GM18511 (cell line): ENCODE data around the gene NMNAT2.
"Not testable (repeated sequence)": the region's sequence is repeated elsewhere in the genome, so short reads cannot be mapped to it uniquely, and the experiment has no call there.

Experiments used
- ATAC-seq: cut with Tn5 transposase; IDR thresholded peaks from one replicate; pipeline ENCODE4 v1.9.1; 2021; ENCODE audit warnings: mild to moderate bottlenecking, moderate library complexity; ENCODE audit not compliant: unreplicated experiment

The NMNAT2 gene

DNA sequence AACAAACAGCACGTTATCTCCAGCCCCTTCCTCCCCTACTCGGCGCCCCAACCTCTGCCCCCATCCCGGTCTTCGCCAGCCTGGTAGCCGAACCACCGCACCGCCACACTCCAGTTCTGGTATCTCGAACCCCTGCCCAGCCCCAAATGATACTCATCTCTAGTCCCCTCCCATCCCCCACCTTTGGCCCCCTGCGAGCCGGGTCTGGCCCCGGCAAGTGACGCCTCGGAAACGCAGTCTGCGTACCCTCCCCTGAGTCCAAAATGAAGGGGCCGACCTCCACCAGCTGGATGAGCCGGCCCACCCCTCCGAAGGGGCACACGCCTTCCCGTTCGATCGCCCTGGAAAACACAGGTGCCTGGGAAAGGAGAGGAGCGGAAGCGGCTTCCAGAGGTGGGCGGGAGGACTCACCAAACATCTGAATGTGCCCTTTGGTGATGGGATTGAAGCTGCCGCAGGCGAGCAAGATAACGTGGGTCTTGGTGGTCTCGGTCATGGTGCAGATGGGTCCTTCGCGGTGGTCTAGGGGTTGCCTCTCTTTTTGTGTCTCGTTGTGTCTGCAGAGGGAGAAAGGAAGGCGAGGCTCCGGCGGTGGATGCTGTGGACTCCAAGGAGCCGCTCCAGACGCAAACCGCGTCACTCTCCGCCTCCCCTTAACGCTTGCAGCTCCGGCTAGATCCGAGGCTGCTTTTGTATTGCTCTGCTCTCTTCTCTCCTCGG, at the start of gene NMNAT2:
Gene NMNAT2, minus strand, starts transcription at position 609 of the 720 bp plus-strand sequence. Its CDS starts 113 bp downstream, at position 496.
- ATAC-seq = no peak

DNA sequence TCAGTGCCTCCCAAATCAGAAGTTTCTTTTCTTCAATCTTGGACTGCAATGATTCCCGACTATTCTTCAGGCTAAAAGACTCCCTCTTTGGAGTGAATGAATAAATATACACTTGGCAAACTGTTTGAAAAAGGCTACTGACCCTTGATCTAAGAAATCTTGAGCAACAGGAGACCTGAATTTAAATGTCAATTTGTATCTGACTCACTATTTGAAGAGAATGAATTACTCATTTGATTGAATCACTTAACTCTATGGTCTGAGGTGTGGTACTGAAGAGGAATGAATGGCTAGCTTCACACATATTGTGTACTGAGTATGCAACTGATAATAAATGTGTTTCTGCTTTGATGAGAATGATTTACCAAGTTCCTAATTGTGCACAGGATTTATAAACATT, 49.5 kb upstream of the NMNAT2 start:
- ATAC-seq = no peak

GRCh38 chr1:183466781-183467180, 48.6 kb upstream of the NMNAT2 start:
- ATAC-seq = no peak

- ATAC-seq = no peak
These were observed 45.4 kb upstream of the NMNAT2 start for GRCh38 chr1:183463566-183463965.

DNA sequence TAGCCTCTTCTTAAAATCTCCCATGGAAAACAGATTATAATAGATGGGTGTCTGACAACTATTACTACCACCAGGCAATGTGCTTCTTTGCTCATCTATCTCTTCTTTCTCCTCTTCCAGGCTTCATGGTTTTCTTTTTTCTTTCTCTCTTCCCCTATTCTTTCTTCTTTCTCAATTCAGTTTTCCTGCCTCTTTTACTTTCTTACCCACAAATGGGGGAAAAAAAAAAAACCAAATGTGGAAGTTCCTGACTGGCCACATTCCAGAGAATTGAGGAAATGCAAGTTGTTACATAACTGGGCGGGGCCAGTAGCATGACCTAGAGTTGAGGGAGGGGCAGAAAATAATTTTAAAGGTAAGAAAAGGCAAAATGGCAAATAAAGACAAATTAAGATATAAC, 43.2 kb upstream of the NMNAT2 start:
- no peak for ATAC-seq

DNA sequence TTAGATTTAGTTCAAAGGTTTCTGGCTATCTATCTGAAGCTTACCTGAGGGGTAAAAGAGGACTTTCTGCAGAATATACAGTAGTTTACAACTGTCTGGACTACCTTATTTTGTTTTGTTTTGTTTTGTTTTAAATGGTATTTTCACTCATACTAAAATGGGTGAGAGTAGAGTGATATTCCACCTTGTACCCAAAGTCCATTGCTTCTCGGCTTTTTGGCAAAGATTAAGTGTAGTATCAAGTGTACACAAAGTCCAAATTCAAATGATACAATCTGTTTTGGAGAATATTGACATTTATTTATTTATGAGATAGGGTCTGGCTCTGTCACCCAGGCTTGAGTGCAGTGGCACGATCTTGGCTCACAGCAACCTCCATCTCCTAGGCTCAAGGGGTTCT, 42.4 kb upstream of the NMNAT2 start:
- ATAC-seq = no peak

GRCh38 chr1:183457449-183457848, 39.3 kb upstream of the NMNAT2 start:
- no peak for ATAC-seq

GRCh38 chr1:183456826-183457225, 38.6 kb upstream of the NMNAT2 start:
- no peak for ATAC-seq

- ATAC-seq = no peak
These were observed 36.2 kb upstream of the NMNAT2 start for GRCh38 chr1:183454377-183454776.

GRCh38 chr1:183450093-183450492, 31.9 kb upstream of the NMNAT2 start:
- no peak for ATAC-seq

DNA sequence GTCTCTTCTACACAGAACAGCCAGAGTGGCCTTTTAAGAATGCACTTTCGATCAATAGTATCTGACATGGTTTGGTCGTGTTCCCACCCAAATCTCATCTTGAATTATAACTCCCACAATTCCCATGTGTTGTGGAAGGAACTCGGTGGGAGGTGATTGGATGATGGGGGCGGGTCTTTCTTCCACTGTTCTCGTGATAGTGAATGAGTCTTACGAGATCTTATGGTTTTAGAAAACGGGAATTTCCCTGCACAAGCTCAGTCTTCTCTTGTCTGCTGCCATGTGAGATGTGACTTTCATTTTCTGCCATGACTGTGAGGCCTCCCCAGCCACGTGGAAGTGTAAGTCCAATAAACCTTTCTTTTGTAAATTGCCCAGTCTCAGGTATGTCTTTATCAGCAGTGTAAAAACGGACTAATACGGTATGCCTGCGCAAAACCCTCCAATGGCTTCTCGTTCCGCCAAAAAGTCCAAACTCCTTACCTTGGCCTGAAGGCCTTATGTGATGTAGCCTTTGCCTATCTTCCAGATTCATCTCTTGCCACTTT, 31.1 kb upstream of the NMNAT2 start:
- ATAC-seq = no peak

DNA sequence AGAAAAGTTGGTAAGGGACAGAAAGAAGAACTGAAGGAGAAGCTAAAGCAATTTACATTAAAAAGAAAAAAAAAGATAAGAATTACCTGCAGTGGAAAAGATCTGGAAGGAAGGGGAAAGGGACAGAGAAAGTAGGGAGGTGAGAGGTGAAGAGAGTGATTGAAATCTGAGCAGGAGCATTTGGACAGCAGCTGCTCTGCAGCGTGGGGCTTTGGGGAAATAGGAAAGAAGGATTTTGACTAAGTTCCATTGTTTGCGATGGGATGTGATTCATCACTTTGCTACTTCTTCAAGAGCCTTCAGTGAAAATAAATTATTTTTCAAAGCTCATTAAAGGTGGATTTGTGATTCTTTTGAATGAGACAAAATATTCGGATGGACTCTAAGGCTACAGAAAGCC, 26.1 kb upstream of the NMNAT2 start:
- no peak for ATAC-seq

DNA sequence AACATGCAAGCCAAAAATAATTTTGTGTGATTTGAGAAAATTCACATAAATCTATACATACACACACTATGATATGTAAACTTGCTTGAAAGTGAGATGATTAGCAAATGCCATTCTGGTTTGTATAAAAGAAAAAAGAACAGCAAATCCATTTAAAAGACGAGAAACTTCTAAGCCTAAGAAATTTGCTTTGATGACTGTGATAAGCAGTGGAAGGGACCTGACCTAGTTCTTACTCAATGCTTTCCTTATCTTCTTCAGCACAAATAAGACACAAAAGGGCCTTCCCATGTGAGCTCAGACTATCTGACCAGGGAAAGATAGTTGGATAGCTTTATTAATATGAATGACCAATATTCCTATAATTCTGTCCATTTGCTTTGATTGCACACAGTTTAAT, 25.3 kb upstream of the NMNAT2 start:
- ATAC-seq = no peak

- ATAC-seq = no peak
These were observed 24.8 kb upstream of the NMNAT2 start for GRCh38 chr1:183443011-183443410.

GRCh38 chr1:183438060-183438459, 19.9 kb upstream of the NMNAT2 start:
- ATAC-seq = no peak

DNA sequence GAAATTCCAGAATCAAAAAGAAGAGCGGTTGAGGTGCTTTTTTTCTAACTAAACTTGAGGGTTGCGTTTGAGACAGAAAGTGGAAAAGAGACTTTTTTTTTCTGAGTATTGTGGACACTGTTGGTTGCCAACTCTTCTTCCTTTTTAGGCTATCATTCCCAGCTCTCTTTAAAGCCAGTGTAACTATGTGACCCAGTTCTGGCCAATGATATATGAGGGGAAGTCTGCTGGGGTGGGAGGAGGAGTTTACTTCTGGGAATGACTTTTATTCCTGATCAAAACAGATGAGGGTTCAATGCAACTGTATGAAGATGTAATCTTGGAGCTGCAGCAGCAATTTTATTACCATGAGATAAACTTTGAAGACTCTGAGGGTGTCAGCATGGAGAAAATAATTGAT, 17.3 kb upstream of the NMNAT2 start:
- no peak for ATAC-seq

DNA sequence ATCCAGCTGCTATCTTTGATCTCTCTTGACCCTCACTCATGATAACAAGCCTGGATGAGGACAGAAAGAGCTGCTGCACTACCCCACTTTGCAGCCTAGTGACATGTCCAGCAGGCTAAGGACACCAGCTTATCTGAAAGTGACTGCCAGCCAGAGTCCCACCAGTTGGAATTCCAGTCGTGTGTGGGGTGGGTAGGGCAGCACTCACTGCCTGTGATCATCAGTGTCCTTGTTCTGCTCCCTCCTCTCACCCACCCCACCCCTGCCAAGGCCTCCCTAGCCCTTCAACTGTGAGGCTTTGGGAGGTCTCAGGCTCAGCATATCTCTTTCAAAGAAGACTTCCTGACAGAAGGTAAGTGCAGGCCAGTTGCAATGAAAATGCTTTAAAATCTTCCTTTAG, 15.5 kb upstream of the NMNAT2 start:
- no peak for ATAC-seq

DNA sequence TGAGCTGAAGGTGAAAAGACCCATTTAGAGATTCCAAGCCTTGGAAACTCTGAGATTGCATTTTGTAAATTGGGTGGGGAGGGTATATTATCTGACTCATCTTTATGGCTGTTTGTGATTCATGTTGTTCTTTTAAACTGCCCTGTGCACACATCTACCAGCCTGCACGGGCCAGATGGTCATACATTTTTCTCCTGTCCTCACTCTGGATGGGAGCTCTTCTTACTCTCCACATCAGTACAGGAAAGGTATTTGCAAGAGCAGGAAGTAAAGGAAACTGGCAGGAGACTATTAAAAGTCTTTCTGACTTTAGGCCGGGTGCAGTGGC, 14.3 kb upstream of the NMNAT2 start:
- no peak for ATAC-seq

DNA sequence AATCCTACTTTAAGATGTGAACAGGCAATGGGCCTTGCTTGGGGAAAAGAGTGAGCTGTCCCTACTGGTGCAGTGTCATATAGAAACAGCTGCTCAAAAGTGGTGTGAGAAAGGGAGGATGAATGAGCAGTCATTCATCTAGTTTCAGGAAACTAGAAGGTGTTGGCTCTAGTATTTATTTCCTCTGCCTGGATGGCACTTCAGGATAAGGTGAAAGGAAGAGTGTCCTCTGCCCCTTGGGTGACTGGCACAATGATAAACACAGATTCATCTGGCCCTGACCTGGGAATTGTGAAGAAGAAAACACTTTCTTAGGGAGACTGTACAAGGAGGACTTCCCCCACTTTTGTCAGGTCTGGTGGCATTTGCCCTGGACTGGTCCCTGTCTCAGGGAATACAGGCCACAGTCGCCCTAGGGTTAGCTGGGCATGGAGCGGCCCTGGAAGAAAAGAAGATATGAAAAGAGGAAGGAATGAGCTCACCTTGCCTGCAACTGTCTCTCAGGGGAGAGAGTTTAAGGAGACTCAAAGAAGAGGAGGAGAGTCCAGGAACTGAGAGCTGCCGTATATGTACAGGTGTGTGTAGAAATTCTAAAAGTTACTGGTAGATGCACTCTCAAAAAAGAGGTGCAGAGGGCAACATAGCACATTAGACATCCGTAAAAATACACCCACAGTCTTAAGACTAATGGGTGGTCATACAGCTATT, 13.8 kb upstream of the NMNAT2 start:
- no peak for ATAC-seq

- ATAC-seq = not testable (repeated sequence)
These were observed 9.4 kb upstream of the NMNAT2 start for GRCh38 chr1:183427591-183427990.

- no peak for ATAC-seq
These were observed 6.5 kb upstream of the NMNAT2 start for GRCh38 chr1:183424691-183425090.

- no peak for ATAC-seq
These were observed 5.4 kb upstream of the NMNAT2 start for GRCh38 chr1:183423541-183423940.
